Measurements from ENCODE around the gene PTGFRN.

DNA sequence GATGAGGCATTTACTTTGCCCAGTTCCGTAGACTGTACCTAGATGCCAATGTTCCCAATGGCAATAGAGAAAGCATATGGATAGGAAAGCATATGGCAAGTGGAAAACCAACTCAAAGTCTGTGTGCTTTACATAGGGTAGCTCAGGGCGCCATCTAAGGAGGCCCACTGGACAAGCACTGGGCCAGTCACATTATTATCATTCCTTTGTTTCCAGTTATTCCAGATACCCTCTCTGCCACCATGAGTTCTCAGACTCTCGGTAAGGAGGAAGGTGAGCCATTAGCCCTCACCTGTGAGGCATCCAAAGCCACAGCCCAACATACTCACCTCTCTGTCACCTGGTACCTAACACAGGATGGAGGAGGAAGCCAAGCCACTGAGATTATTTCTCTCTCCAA lies 101.6 kb downstream of the PTGFRN start:
- TF ChIP-seq, protein P1, sequence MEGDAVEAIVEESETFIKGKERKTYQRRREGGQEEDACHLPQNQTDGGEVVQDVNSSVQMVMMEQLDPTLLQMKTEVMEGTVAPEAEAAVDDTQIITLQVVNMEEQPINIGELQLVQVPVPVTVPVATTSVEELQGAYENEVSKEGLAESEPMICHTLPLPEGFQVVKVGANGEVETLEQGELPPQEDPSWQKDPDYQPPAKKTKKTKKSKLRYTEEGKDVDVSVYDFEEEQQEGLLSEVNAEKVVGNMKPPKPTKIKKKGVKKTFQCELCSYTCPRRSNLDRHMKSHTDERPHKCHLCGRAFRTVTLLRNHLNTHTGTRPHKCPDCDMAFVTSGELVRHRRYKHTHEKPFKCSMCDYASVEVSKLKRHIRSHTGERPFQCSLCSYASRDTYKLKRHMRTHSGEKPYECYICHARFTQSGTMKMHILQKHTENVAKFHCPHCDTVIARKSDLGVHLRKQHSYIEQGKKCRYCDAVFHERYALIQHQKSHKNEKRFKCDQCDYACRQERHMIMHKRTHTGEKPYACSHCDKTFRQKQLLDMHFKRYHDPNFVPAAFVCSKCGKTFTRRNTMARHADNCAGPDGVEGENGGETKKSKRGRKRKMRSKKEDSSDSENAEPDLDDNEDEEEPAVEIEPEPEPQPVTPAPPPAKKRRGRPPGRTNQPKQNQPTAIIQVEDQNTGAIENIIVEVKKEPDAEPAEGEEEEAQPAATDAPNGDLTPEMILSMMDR (IDR thresholded peaks at IDR 0.05), result no peak
- TF ChIP-seq EP300 (IDR thresholded peaks at IDR 0.05), result no peak
- TF ChIP-seq POLR2A (IDR thresholded peaks at IDR 0.05), result no peak
